HG02642 (cell line): ENCODE results near the gene AP5S1.

Experiments used
- ATAC-seq: cut with Tn5 transposase; IDR thresholded peaks from one replicate; pipeline ENCODE4 v1.9.1; 2021; ENCODE audit warnings: mild to moderate bottlenecking; ENCODE audit not compliant: unreplicated experiment, poor library complexity

Gene AP5S1

GRCh38 chr20:3871550-3872265 is 51.4 kb downstream of the AP5S1 start:
- ATAC-seq = no peak

- ATAC-seq = no peak
These were observed 53.2 kb downstream of the AP5S1 start for GRCh38 chr20:3873507-3873906.

- no peak for ATAC-seq
These were observed 54.0 kb downstream of the AP5S1 start for GRCh38 chr20:3874194-3874844.

- ATAC-seq = no peak
These were observed 55.1 kb downstream of the AP5S1 start for GRCh38 chr20:3875378-3875974.

- ATAC-seq = no peak
These were observed 55.7 kb downstream of the AP5S1 start for GRCh38 chr20:3876000-3876399.

GRCh38 chr20:3876676-3877075 is 56.3 kb downstream of the AP5S1 start:
- no peak for ATAC-seq
